Activated naive CD4-positive, alpha-beta T cell treated with anti-CD3 and anti-CD28 coated beads for 36 hours (primary cell): Measurements from ENCODE around the gene MBTPS2. TPM values are rescaled to one million over a fixed set of nuclear protein-coding genes. Genes with fewer than 3 reads are reported as not detected.

Source experiments
- CTCF ChIA-PET: fragments of 350-600 bp; sonication (Branson Sonifier 250); formaldehyde crosslinking; loops from one replicate; lab custom pipeline; 2021; ENCODE audit warnings: antibody characterized with exemption; lab: Charles Lee
- DNase-seq: peaks from one replicate; pipeline ENCODE4 v3.0.0-alpha.2; 2020
- H3K27ac Mint-ChIP-seq: one replicate; pipeline ENCODE4 v1.8.0; 2021; ENCODE audit warnings: mild to moderate bottlenecking, mixed read lengths
- H3K27me3 Mint-ChIP-seq: one replicate; pipeline ENCODE4 v1.8.0; 2021; ENCODE audit warnings: low read depth, mixed read lengths
- H3K36me3 Mint-ChIP-seq: one replicate; pipeline ENCODE4 v1.8.0; 2021; ENCODE audit warnings: low read depth, mixed read lengths
- H3K4me1 Mint-ChIP-seq: one replicate; pipeline ENCODE4 v1.8.0; 2021; ENCODE audit warnings: low read depth, mixed read lengths
- H3K4me3 Mint-ChIP-seq: one replicate; pipeline ENCODE4 v1.8.0; 2021; ENCODE audit warnings: mild to moderate bottlenecking, moderate library complexity, mixed read lengths
- H3K9me3 Mint-ChIP-seq: one replicate; pipeline ENCODE4 v1.8.0; 2021; ENCODE audit warnings: mixed read lengths
- intact Hi-C: fragments of 100-400 bp; cut with micrococcal nuclease; formaldehyde crosslinking; loops from one replicate; pipeline ENCODE4 v1.15.1; 2023
- total RNA-seq, 2 experiments: library from RNA; stranded (reverse); gene quantifications; one replicate each; pipeline ENCODE4 v1.2.3, GENCODE V29; 2021

The MBTPS2 gene
- total RNA-seq, 2 experiments from 2014 or later: 4.7 to 5.4 TPM

- H3K9me3 Mint-ChIP-seq: no peaks in the 10 kb centered on the region
- DNase-seq: no peak
- CTCF ChIA-PET: no interaction called here
- H3K27ac Mint-ChIP-seq: no peak overlapping the region
- H3K4me1 Mint-ChIP-seq: no peaks in the 10 kb centered on the region
- no peak overlapping the region for H3K4me3 Mint-ChIP-seq
- H3K36me3 Mint-ChIP-seq: no peaks in the 10 kb centered on the region
- intact Hi-C loops: no loop called here
- no peaks in the 10 kb centered on the region for H3K27me3 Mint-ChIP-seq
These were observed 17.5 kb upstream of the MBTPS2 start for GRCh38 chrX:21821875-21822274.

- CTCF ChIA-PET: no interaction called here
- intact Hi-C loops: loop anchor here (10.0 kb wide), 1 partner anchor 1183 kb away; no protein-coding TSS in a partner anchor
- Mint-ChIP-seq H3K4me3 (no peak overlapping the region), H3K27ac (no peak overlapping the region), H3K36me3 (no peaks in the 10 kb centered on the region), H3K9me3 (no peaks in the 10 kb centered on the region), H3K4me1 (no peaks in the 10 kb centered on the region), H3K27me3 (no peaks in the 10 kb centered on the region)
- no peak for DNase-seq
These were observed 7.9 kb upstream of the MBTPS2 start for GRCh38 chrX:21831496-21831895.

GRCh38 chrX:21837056-21837455, 2.4 kb upstream of the MBTPS2 start:
- H3K4me3 Mint-ChIP-seq: no peak overlapping the region

GRCh38 chrX:21838937-21839333, 482 bp upstream of the MBTPS2 start:
- H3K4me1 Mint-ChIP-seq: peaks cover 9% of the 10 kb centered on the region
- no peaks in the 10 kb centered on the region for H3K27me3 Mint-ChIP-seq
- peaks cover 2% of the 10 kb centered on the region for H3K36me3 Mint-ChIP-seq
- DNase-seq: no peak
- intact Hi-C loops: loop anchor here (1.0 to 10.0 kb wide), 8 partner anchors 134 to 1697 kb away; partner anchors contain the start of genes EIF1AX and KLHL34
- CTCF ChIA-PET: interaction anchor here (0.7 kb wide), 1 partner anchor 90 kb away, joined by 3 read pairs; no protein-coding TSS in a partner anchor
- H3K9me3 Mint-ChIP-seq: no peaks in the 10 kb centered on the region
- peak overlapping the region; percentile 92 for H3K27ac Mint-ChIP-seq
- peak overlapping the region; percentile 81 for H3K4me3 Mint-ChIP-seq

More at GRCh38 chrX:21837056-21837455, 2.4 kb upstream of the MBTPS2 start:
- CTCF ChIA-PET: no interaction called here
- Mint-ChIP-seq H3K4me1 (peaks cover 9% of the 10 kb centered on the region), H3K36me3 (no peaks in the 10 kb centered on the region), H3K27ac (no peak overlapping the region), H3K27me3 (no peaks in the 10 kb centered on the region), H3K9me3 (no peaks in the 10 kb centered on the region)
- intact Hi-C loops: loop anchor here (5.0 to 10.0 kb wide), 3 partner anchors 460 to 1695 kb away; partner anchors contain the start of gene EIF1AX
- no peak for DNase-seq

GRCh38 chrX:21840193-21840545, 752 bp downstream of the MBTPS2 start:
- H3K9me3 Mint-ChIP-seq: no peaks in the 10 kb centered on the region
- peaks cover 9% of the 10 kb centered on the region for H3K4me1 Mint-ChIP-seq
- H3K36me3 Mint-ChIP-seq: peaks cover 3% of the 10 kb centered on the region
- H3K27me3 Mint-ChIP-seq: no peaks in the 10 kb centered on the region
- peak overlapping the region; percentile 81 for H3K4me3 Mint-ChIP-seq
- peak overlapping the region; percentile 92 for H3K27ac Mint-ChIP-seq
- intact Hi-C loops: loop anchor here (1.0 to 10.0 kb wide), 4 partner anchors 87 to 1825 kb away; partner anchors contain the start of gene PRDX4
- CTCF ChIA-PET: no interaction called here
- peak; percentile 58 for DNase-seq

GRCh38 chrX:21843179-21843578, 3.8 kb downstream of the MBTPS2 start:
- H3K4me3 Mint-ChIP-seq: no peak overlapping the region
- no peaks in the 10 kb centered on the region for H3K9me3 Mint-ChIP-seq

GRCh38 chrX:21845096-21845495, 5.7 kb downstream of the MBTPS2 start:
- DNase-seq: no peak
- CTCF ChIA-PET: no interaction called here
- H3K36me3 Mint-ChIP-seq: peaks cover 4% of the 10 kb centered on the region
- no peaks in the 10 kb centered on the region for H3K9me3 Mint-ChIP-seq
- peaks cover 9% of the 10 kb centered on the region for H3K4me1 Mint-ChIP-seq
- H3K27ac Mint-ChIP-seq: no peak overlapping the region
- no peak overlapping the region for H3K4me3 Mint-ChIP-seq
- intact Hi-C loops: loop anchor here (10.0 kb wide), 1 partner anchor 1820 kb away; the partner anchor contains the start of gene PRDX4
- H3K27me3 Mint-ChIP-seq: no peaks in the 10 kb centered on the region

More at GRCh38 chrX:21843179-21843578, 3.8 kb downstream of the MBTPS2 start:
- intact Hi-C loops: loop anchor here (10.0 kb wide), 1 partner anchor 1822 kb away; the partner anchor contains the start of gene PRDX4
- peaks cover 3% of the 10 kb centered on the region for H3K36me3 Mint-ChIP-seq
- peaks cover 9% of the 10 kb centered on the region for H3K4me1 Mint-ChIP-seq
- no peak for DNase-seq
- CTCF ChIA-PET: no interaction called here
- no peaks in the 10 kb centered on the region for H3K27me3 Mint-ChIP-seq
- H3K27ac Mint-ChIP-seq: no peak overlapping the region

- CTCF ChIA-PET: no interaction called here
- Mint-ChIP-seq H3K4me3 (no peak overlapping the region), H3K36me3 (peaks cover 6% of the 10 kb centered on the region), H3K27me3 (no peaks in the 10 kb centered on the region), H3K27ac (no peak overlapping the region), H3K9me3 (no peaks in the 10 kb centered on the region), H3K4me1 (no peaks in the 10 kb centered on the region)
- DNase-seq: no peak
- intact Hi-C loops: loop anchor here (10.0 kb wide), 1 partner anchor 1817 kb away; the partner anchor contains the start of gene PRDX4
These were observed 7.9 kb downstream of the MBTPS2 start for GRCh38 chrX:21847342-21847741.

GRCh38 chrX:21853578-21853977, 14.2 kb downstream of the MBTPS2 start:
- H3K9me3 Mint-ChIP-seq: no peaks in the 10 kb centered on the region
- CTCF ChIA-PET: no interaction called here
- no peaks in the 10 kb centered on the region for H3K27me3 Mint-ChIP-seq
- DNase-seq: no peak
- no peaks in the 10 kb centered on the region for H3K4me1 Mint-ChIP-seq
- intact Hi-C loops: no loop called here
- H3K36me3 Mint-ChIP-seq: peaks cover 10% of the 10 kb centered on the region
- H3K4me3 Mint-ChIP-seq: no peak overlapping the region
- no peak overlapping the region for H3K27ac Mint-ChIP-seq

GRCh38 chrX:21855937-21856415, 16.6 kb downstream of the MBTPS2 start, which contains the start of gene YY2:
Gene YY2, plus strand, starts transcription at chrX:21855987. Its CDS starts 498 bp downstream, at chrX:21856485.
- H3K4me3 Mint-ChIP-seq: no peak within 1 kb of the TSS
- DNase-seq: no peak
- H3K9me3 Mint-ChIP-seq: no peaks in the 10 kb centered on the region
- CTCF ChIA-PET: no interaction called here
- no peak within 1 kb of the TSS for H3K27ac Mint-ChIP-seq
- H3K4me1 Mint-ChIP-seq: no peaks in the 10 kb centered on the region
- H3K27me3 Mint-ChIP-seq: no peaks in the 10 kb centered on the region
- H3K36me3 Mint-ChIP-seq: peaks cover 9% of the 10 kb centered on the region
- intact Hi-C loops: no loop called here

GRCh38 chrX:21856504-21856903, 17.1 kb downstream of the MBTPS2 start:
- Mint-ChIP-seq H3K4me1 (no peaks in the 10 kb centered on the region), H3K36me3 (peaks cover 7% of the 10 kb centered on the region), H3K27me3 (no peaks in the 10 kb centered on the region), H3K9me3 (no peaks in the 10 kb centered on the region), H3K27ac (no peak overlapping the region), H3K4me3 (no peak overlapping the region)
- DNase-seq: no peak
- intact Hi-C loops: no loop called here
- CTCF ChIA-PET: no interaction called here

GRCh38 chrX:21863241-21863640, 23.8 kb downstream of the MBTPS2 start:
- Mint-ChIP-seq H3K4me3 (no peak overlapping the region), H3K9me3 (no peaks in the 10 kb centered on the region), H3K27me3 (no peaks in the 10 kb centered on the region), H3K4me1 (peaks cover 4% of the 10 kb centered on the region), H3K36me3 (no peaks in the 10 kb centered on the region), H3K27ac (no peak overlapping the region)
- CTCF ChIA-PET: no interaction called here
- intact Hi-C loops: no loop called here
- DNase-seq: no peak

GRCh38 chrX:21865436-21865835, 26.0 kb downstream of the MBTPS2 start:
- Mint-ChIP-seq H3K9me3 (no peaks in the 10 kb centered on the region), H3K4me3 (no peak overlapping the region), H3K27me3 (no peaks in the 10 kb centered on the region), H3K36me3 (no peaks in the 10 kb centered on the region), H3K27ac (no peak overlapping the region), H3K4me1 (peaks cover 4% of the 10 kb centered on the region)
- intact Hi-C loops: no loop called here
- CTCF ChIA-PET: no interaction called here
- DNase-seq: no peak
